NB4 (cell line): ENCODE data around the gene SEBOX.

Experiments used
- CTCF ChIP-seq: IDR thresholded peaks from one replicate; pipeline ENCODE4 v1.5.1; 2012; ENCODE audit warnings: low read depth, low read length
- MYC ChIP-seq: IDR thresholded peaks from 2 replicates; pipeline ENCODE4 v1.6.1; 2011; ENCODE audit warnings: low read depth, low read length
- POLR2A ChIP-seq: IDR thresholded peaks from 2 replicates; pipeline ENCODE4 v1.6.1; 2011; ENCODE audit warnings: mild to moderate bottlenecking; ENCODE audit not compliant: insufficient read length; ENCODE audit errors: extremely low read depth
- TF ChIP-seq, protein P1 (sequence below): IDR thresholded peaks from 2 replicates; pipeline ENCODE4 v1.6.1; 2011; ENCODE audit warnings: low read depth, low read length

- TF ChIP-seq CTCF (no peak), MYC (peak; percentile 55), POLR2A (peak; percentile 86)
- TF ChIP-seq, protein P1, sequence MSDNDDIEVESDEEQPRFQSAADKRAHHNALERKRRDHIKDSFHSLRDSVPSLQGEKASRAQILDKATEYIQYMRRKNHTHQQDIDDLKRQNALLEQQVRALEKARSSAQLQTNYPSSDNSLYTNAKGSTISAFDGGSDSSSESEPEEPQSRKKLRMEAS = peak; percentile 68
Observed at GRCh38 chr17:28357061-28357900, 7.7 kb downstream of the SEBOX start, which contains the start of gene POLDIP2.
